HEK293 (cell line): Measurements from ENCODE around the gene SETD1B.

Experiments
- CTCF ChIA-PET: fragments of 350-600 bp; formaldehyde crosslinking; extraction: SDS; loops from one replicate; lab custom pipeline; 2021; ENCODE audit warnings: antibody characterized with exemption; lab: Yijun Ruan, JAX
- POLR2A ChIA-PET: fragments of 300-600 bp; formaldehyde crosslinking; extraction: SDS; loops from one replicate; lab custom pipeline; 2020; ENCODE audit warnings: antibody characterized with exemption, inconsistent platforms; lab: Yijun Ruan, JAX
- H3K27ac ChIP-seq: fragments of 200-500 bp; sonication (Bioruptor generic); 2 replicates; pipeline ENCODE4 v1.5.1; 2014; ENCODE audit warnings: low read depth, low read length, control low read depth, inconsistent platforms; ENCODE audit errors: extremely low read depth
- H3K36me3 ChIP-seq, 2 experiments: fragments of 200-500 bp in 1 of 2; sonication (Bioruptor generic) in 1 of 2; 1 replicate in 1 of 2; 2 replicates in 1 of 2; pipeline ENCODE4 v1.5.1; 2014 to 2017; ENCODE audit warnings: inconsistent platforms in 2 of 2, low read length in 2 of 2; ENCODE audit not compliant: control insufficient read depth in 2 of 2, insufficient read depth in 1 of 2
- H3K4me1 ChIP-seq: fragments of 200-500 bp; sonication (Bioruptor generic); 2 replicates; pipeline ENCODE4 v1.5.1; 2014; ENCODE audit warnings: mild to moderate bottlenecking, low read length, inconsistent platforms; ENCODE audit not compliant: control insufficient read depth, insufficient read depth
- H3K4me3 ChIP-seq: 2 replicates; pipeline ENCODE4 v1.5.1; 2011; ENCODE audit warnings: low read depth, mild to moderate bottlenecking, control low read depth, low read length, moderate library complexity
- H3K9me3 ChIP-seq: fragments of 200-500 bp; sonication (Bioruptor generic); 2 replicates; pipeline ENCODE4 v1.5.1; 2014; ENCODE audit warnings: low read depth, low read length, inconsistent platforms; ENCODE audit not compliant: control insufficient read depth, insufficient read depth
- BCL11B ChIP-seq: fragments of 450-650 bp; formaldehyde crosslinking; IDR thresholded peaks from 2 replicates; pipeline ENCODE4 v1.5.1; 2016; ENCODE audit warnings: low read depth, missing biosample characterization, missing genetic modification characterization
- KLF9 ChIP-seq: fragments of 450-650 bp; formaldehyde crosslinking; IDR thresholded peaks from 2 replicates; pipeline ENCODE4 v1.5.1; 2016; ENCODE audit warnings: missing biosample characterization, missing genetic modification characterization, low read depth
- MEIS1 ChIP-seq: sonication (generic); formaldehyde crosslinking; IDR thresholded peaks from 2 replicates; pipeline ENCODE4 v1.8.1; 2022; ENCODE audit warnings: missing genetic modification reagents, mild to moderate bottlenecking, borderline replicate concordance
- PRDM1 ChIP-seq: fragments of 450-650 bp; formaldehyde crosslinking; IDR thresholded peaks from 2 replicates; pipeline ENCODE4; 2016; ENCODE audit warnings: missing biosample characterization, missing genetic modification characterization
- REPIN1 ChIP-seq: fragments of 450-650 bp; formaldehyde crosslinking; IDR thresholded peaks from 2 replicates; pipeline ENCODE4 v1.5.1; 2017; ENCODE audit warnings: missing biosample characterization, missing genetic modification characterization, low read depth
- TRIM28 ChIP-seq: IDR thresholded peaks from 2 replicates; pipeline ENCODE4 v1.6.1; 2011; ENCODE audit warnings: low read length, control low read depth, borderline replicate concordance
- ZBTB20 ChIP-seq: fragments of 450-650 bp; formaldehyde crosslinking; IDR thresholded peaks from 2 replicates; pipeline ENCODE4 v1.5.1; 2016; ENCODE audit warnings: missing biosample characterization, missing genetic modification characterization
- ZFP41 ChIP-seq: fragments of 450-650 bp; formaldehyde crosslinking; IDR thresholded peaks from 2 replicates; pipeline ENCODE4 v1.5.1; 2016; ENCODE audit warnings: missing biosample characterization, missing genetic modification characterization, borderline replicate concordance
- ZNF114 ChIP-seq: fragments of 450-650 bp; formaldehyde crosslinking; IDR thresholded peaks from 2 replicates; pipeline ENCODE4 v1.5.0; 2017; ENCODE audit warnings: missing biosample characterization, missing genetic modification characterization
- ZNF132 ChIP-seq: fragments of 450-650 bp; formaldehyde crosslinking; IDR thresholded peaks from 2 replicates; pipeline ENCODE4 v1.5.1; 2017; ENCODE audit warnings: missing biosample characterization, missing genetic modification characterization, borderline replicate concordance
- ZNF138 ChIP-seq: fragments of 450-650 bp; formaldehyde crosslinking; IDR thresholded peaks from 2 replicates; pipeline ENCODE4 v1.5.1; 2016; ENCODE audit warnings: missing biosample characterization, missing genetic modification characterization, borderline replicate concordance
- ZNF169 ChIP-seq: fragments of 450-650 bp; formaldehyde crosslinking; IDR thresholded peaks from 2 replicates; pipeline ENCODE4 v1.5.1; 2016; ENCODE audit warnings: missing biosample characterization, missing genetic modification characterization
- ZNF184 ChIP-seq: fragments of 450-650 bp; IDR thresholded peaks from 2 replicates; pipeline ENCODE4 v1.5.1; 2018; ENCODE audit warnings: missing biosample characterization, mild to moderate bottlenecking, missing genetic modification characterization
- ZNF2 ChIP-seq: fragments of 450-650 bp; formaldehyde crosslinking; IDR thresholded peaks from 2 replicates; pipeline ENCODE4 v1.5.1; 2016; ENCODE audit warnings: missing biosample characterization, missing genetic modification characterization
- ZNF202 ChIP-seq: fragments of 450-650 bp; formaldehyde crosslinking; IDR thresholded peaks from 2 replicates; pipeline ENCODE4 v1.5.1; 2016; ENCODE audit warnings: missing biosample characterization, missing genetic modification characterization, borderline replicate concordance
- ZNF341 ChIP-seq: fragments of 450-650 bp; formaldehyde crosslinking; IDR thresholded peaks from 2 replicates; pipeline ENCODE4; 2016; ENCODE audit warnings: low read depth, missing biosample characterization, missing genetic modification characterization
- ZNF473 ChIP-seq: fragments of 450-650 bp; formaldehyde crosslinking; IDR thresholded peaks from 2 replicates; pipeline ENCODE4 v1.5.1; 2017; ENCODE audit warnings: missing biosample characterization, missing genetic modification characterization
- ZNF501 ChIP-seq: fragments of 450-650 bp; formaldehyde crosslinking; IDR thresholded peaks from 2 replicates; pipeline ENCODE4 v1.5.1; 2016; ENCODE audit warnings: missing biosample characterization, missing genetic modification characterization
- ZNF571 ChIP-seq: fragments of 450-650 bp; formaldehyde crosslinking; IDR thresholded peaks from 2 replicates; pipeline ENCODE4 v1.5.0; 2017; ENCODE audit warnings: missing biosample characterization, missing genetic modification characterization
- ZNF600 ChIP-seq: fragments of 450-650 bp; formaldehyde crosslinking; IDR thresholded peaks from 2 replicates; pipeline ENCODE4 v1.5.1; 2016; ENCODE audit warnings: missing biosample characterization, missing genetic modification characterization
- ZNF658 ChIP-seq: fragments of 450-650 bp; formaldehyde crosslinking; IDR thresholded peaks from 2 replicates; pipeline ENCODE4; 2016; ENCODE audit warnings: missing biosample characterization, missing genetic modification characterization
- ZNF677 ChIP-seq: fragments of 450-650 bp; IDR thresholded peaks from 2 replicates; pipeline ENCODE4 v1.5.0; 2018; ENCODE audit warnings: missing biosample characterization, mild to moderate bottlenecking, missing genetic modification characterization, moderate library complexity
- TF ChIP-seq, protein P1 (sequence below): fragments of 450-650 bp; formaldehyde crosslinking; IDR thresholded peaks from 2 replicates; pipeline ENCODE4 v1.5.1; 2016; ENCODE audit warnings: missing biosample characterization, missing genetic modification characterization
- TF ChIP-seq, protein P2 (sequence below): IDR thresholded peaks from 2 replicates; pipeline ENCODE4 v1.6.1; 2011; ENCODE audit warnings: mild to moderate bottlenecking, low read depth, low read length, borderline replicate concordance
- TF ChIP-seq, protein P3 (sequence below): sonication (generic); formaldehyde crosslinking; IDR thresholded peaks from 2 replicates; pipeline ENCODE4 v1.8.1; 2022; ENCODE audit warnings: mild to moderate bottlenecking, moderate library complexity, missing genetic modification reagents

The SETD1B gene

DNA sequence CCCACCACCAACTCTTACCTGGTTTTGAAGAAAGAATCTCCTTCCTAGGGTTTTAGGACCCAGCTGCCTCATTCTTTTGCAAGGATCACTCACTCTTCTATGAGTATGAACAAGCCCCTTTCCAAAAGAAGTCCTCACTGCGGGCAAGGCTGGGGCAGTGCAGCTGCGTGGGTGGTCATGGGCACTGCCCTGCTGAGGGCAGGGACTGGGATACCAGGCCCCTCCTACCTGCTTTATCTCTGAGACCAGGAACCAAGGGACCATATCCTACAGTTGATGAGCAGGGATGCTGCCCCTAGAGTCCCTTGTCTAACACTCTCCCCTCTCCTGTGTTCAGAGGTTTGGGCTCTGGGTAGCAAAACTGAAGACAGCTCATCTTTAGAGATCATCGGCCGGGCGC, 34.3 kb downstream of the SETD1B start:
- CTCF ChIA-PET = interaction anchor here (0.7 to 3.6 kb wide), 4 partner anchors 16 to 44 kb away, joined by 3 to 24 read pairs (median 14); partner anchors contain the start of gene RHOF
- Histone ChIP-seq H3K27ac (no peak overlapping the region), H3K36me3 (no peaks in the 10 kb centered on the region), H3K4me3 (no peak overlapping the region), H3K9me3 (no peaks in the 10 kb centered on the region), H3K4me1 (peaks cover under 1% of the 10 kb centered on the region; the same call in 1 of the 2 replicates)
- TF ChIP-seq ZNF501 = no peak
- TF ChIP-seq ZNF341 (tag by site-specific recombination) = no peak
- no peak for TF ChIP-seq PRDM1
- TF ChIP-seq ZNF202 (tag by site-specific recombination) = no peak
- TF ChIP-seq MEIS1 (CRISPR knock-in tag) = no peak
- TF ChIP-seq ZNF658 (tag by site-specific recombination) = no peak
- no peak for TF ChIP-seq ZNF473 (tag by site-specific recombination)
- TF ChIP-seq, protein P1, sequence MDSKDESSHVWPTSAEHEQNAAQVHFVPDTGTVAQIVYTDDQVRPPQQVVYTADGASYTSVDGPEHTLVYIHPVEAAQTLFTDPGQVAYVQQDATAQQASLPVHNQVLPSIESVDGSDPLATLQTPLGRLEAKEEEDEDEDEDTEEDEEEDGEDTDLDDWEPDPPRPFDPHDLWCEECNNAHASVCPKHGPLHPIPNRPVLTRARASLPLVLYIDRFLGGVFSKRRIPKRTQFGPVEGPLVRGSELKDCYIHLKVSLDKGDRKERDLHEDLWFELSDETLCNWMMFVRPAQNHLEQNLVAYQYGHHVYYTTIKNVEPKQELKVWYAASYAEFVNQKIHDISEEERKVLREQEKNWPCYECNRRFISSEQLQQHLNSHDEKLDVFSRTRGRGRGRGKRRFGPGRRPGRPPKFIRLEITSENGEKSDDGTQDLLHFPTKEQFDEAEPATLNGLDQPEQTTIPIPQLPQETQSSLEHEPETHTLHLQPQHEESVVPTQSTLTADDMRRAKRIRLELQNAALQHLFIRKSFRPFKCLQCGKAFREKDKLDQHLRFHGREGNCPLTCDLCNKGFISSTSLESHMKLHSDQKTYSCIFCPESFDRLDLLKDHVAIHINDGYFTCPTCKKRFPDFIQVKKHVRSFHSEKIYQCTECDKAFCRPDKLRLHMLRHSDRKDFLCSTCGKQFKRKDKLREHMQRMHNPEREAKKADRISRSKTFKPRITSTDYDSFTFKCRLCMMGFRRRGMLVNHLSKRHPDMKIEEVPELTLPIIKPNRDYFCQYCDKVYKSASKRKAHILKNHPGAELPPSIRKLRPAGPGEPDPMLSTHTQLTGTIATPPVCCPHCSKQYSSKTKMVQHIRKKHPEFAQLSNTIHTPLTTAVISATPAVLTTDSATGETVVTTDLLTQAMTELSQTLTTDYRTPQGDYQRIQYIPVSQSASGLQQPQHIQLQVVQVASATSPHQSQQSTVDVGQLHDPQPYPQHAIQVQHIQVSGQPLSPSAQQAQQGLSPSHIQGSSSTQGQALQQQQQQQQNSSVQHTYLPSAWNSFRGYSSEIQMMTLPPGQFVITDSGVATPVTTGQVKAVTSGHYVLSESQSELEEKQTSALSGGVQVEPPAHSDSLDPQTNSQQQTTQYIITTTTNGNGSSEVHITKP = no peak
- TF ChIP-seq REPIN1 (tag by site-specific recombination) = no peak
- no peak for TF ChIP-seq ZNF600
- no peak for TF ChIP-seq ZNF114
- TF ChIP-seq BCL11B (tag by site-specific recombination) = no peak
- TF ChIP-seq ZBTB20 (tag by site-specific recombination) = no peak
- no peak for TF ChIP-seq ZNF2 (tag by site-specific recombination)
- TF ChIP-seq, protein P2, sequence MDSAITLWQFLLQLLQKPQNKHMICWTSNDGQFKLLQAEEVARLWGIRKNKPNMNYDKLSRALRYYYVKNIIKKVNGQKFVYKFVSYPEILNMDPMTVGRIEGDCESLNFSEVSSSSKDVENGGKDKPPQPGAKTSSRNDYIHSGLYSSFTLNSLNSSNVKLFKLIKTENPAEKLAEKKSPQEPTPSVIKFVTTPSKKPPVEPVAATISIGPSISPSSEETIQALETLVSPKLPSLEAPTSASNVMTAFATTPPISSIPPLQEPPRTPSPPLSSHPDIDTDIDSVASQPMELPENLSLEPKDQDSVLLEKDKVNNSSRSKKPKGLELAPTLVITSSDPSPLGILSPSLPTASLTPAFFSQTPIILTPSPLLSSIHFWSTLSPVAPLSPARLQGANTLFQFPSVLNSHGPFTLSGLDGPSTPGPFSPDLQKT = no peak
- TF ChIP-seq KLF9 (tag by site-specific recombination) = no peak
- POLR2A ChIA-PET = interaction anchor here (0.7 kb wide), 1 partner anchor 44 kb away, joined by 3 read pairs; no protein-coding TSS in a partner anchor

DNA sequence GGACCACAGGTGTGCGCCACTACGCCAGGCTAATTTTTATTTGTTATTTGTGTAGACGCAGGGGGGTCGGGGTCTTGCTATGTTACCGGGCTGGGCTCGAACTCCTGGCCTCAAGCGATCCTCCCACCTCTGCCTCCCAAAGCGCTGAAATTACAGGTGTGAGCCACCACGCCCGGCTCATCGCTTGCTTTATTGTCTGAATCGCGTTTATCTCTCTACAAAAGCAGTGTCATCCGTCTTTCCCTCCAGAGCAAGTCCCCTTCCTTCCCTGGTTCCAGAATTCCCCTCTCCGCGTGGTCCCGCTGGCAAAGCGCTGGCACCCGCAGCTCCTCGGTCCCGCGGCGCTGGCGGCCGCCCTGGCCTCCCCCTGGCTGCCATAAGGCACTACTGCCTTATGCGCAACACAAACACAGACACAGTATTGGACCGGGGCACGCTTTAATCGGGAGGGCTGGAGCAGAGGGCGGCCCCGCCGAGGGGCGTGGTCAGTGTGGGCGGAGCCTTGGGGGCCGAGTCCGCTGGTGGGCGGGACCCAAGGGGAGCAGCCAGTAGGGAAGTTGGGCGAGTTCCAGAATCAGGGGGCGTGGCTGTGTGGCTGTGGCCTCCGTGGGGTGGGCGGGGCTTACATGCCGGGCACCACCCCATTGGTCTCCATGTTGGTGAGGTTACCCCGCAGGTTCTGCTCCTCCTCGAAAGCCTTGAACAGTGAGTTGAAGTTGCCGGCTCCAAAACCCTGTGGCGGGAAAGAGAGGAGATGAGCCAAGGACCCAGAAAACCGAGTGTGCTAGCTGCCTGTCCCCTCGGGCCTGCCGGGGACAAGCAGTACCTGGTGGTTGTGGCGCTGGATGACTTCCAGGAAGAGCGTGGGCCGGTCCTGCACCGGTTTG, 35.5 kb downstream of the SETD1B start:
- H3K36me3 ChIP-seq = no peaks in the 10 kb centered on the region
- no peaks in the 10 kb centered on the region for H3K9me3 ChIP-seq
- POLR2A ChIA-PET = interaction anchor here (0.6 to 1.0 kb wide), 7 partner anchors 29 to 599 kb away, joined by 3 to 5 read pairs (median 3); partner anchors contain the start of gene PSMD9
- CTCF ChIA-PET = interaction anchor here (1.0 to 3.6 kb wide), 4 partner anchors 15 to 45 kb away, joined by 3 to 24 read pairs (median 14); partner anchors contain the start of gene RHOF
- peaks cover 5% of the 10 kb centered on the region; the same call in 1 of the 2 replicates for H3K4me1 ChIP-seq
- H3K27ac ChIP-seq = peak overlapping the region; percentile 46; the same call in 1 of the 2 replicates
- peak overlapping the region; percentile 55 for H3K4me3 ChIP-seq
- TF ChIP-seq ZNF169 (tag by site-specific recombination) (no peak), ZNF677 (tag by site-specific recombination) (no peak), ZNF184 (tag by site-specific recombination) (no peak), ZNF571 (tag by site-specific recombination) (no peak), ZNF138 (tag by site-specific recombination) (no peak), ZNF132 (tag by site-specific recombination) (no peak), ZFP41 (tag by site-specific recombination) (no peak), TRIM28 (no peak)
- TF ChIP-seq, protein P1 = peak; percentile 43
- TF ChIP-seq, protein P3, sequence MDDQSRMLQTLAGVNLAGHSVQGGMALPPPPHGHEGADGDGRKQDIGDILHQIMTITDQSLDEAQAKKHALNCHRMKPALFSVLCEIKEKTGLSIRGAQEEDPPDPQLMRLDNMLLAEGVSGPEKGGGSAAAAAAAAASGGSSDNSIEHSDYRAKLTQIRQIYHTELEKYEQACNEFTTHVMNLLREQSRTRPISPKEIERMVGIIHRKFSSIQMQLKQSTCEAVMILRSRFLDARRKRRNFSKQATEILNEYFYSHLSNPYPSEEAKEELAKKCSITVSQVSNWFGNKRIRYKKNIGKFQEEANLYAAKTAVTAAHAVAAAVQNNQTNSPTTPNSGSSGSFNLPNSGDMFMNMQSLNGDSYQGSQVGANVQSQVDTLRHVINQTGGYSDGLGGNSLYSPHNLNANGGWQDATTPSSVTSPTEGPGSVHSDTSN (CRISPR knock-in tag) = no peak
